Measurements from ENCODE around the gene ALG10.
"Not testable (repeated sequence)": the region's sequence is repeated elsewhere in the genome, so short reads cannot be mapped to it uniquely, and the experiment has no call there.

ALG10 gene

DNA sequence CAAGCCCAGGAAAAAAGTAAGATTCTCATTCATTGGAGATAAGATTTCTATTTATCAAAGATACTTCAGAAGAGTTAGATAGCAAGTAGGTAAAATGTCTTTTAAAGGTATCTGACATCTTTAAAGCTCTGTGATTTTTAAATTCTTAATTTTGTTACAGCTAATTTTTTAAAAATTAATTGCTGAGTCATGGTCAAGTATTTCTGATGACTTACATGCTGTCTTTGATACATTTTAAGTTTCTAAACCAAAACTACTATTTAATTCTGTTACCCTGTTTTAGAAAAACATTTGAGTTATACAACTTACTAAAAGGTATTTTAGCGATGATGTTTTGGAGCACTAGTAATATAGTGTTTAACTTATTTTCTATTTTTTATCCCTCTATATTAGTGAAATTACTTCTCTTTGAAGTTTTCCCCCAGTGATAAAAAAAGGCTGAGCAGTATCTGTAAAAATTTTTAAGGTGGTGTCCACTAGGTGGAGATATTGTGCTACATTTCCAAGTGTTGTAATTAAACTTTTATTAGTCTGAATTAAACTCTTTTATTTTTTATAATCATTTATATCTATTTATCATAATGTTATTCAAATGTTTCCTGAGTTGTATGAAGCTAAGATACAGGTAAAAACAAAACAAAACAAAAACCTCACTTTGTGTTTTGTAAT lies 11.5 kb downstream of the ALG10 start:
- H3K9ac ChIP-seq (ENCODE audit: low read length): no peak overlapping the region
- H3K4me1 ChIP-seq (ENCODE audit: insufficient read depth, low read length): no peaks in the 10 kb centered on the region
- no peaks in the 10 kb centered on the region for H3K27me3 ChIP-seq (ENCODE audit: control insufficient read depth in 1 of 2, insufficient read depth in 2 of 2, low read length in 2 of 2)
- H3K4me3 ChIP-seq (ENCODE audit: low read depth in 1 of 2, low read length in 2 of 2): no peak overlapping the region
- no peak overlapping the region for H3K27ac ChIP-seq (ENCODE audit: low read depth, low read length)
- no peaks in the 10 kb centered on the region for H3K36me3 ChIP-seq (ENCODE audit: insufficient read depth, low read length)
- no peaks in the 10 kb centered on the region for H3K9me3 ChIP-seq (ENCODE audit: low read length)

DNA sequence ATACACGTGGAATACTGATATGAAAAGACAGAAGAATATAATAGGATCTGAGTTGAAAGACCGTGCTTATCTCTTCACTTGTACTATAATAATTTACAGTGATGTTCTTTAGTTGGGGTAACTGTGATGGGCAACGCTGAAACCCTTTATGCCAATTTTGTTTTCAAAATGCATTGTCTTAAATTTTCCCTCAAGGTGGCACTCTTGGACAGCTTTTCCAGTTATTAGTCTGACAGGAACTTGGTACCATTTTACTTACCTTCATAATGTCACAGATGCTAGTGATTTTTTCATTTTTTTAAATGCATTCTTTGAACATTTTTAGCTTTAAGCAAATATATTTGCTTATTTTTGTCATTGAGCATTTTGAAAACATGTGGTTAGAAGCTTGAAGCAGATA lies 16.1 kb downstream of the ALG10 start:
- not testable (repeated sequence) for H3K9ac ChIP-seq (ENCODE audit: low read length); H3K27me3 ChIP-seq (ENCODE audit: control insufficient read depth in 1 of 2, insufficient read depth in 2 of 2, low read length in 2 of 2); H3K27ac ChIP-seq (ENCODE audit: low read depth, low read length); H3K4me3 ChIP-seq (ENCODE audit: low read depth in 1 of 2, low read length in 2 of 2); H3K36me3 ChIP-seq (ENCODE audit: insufficient read depth, low read length); H3K9me3 ChIP-seq (ENCODE audit: low read length); H3K4me1 ChIP-seq (ENCODE audit: insufficient read depth, low read length)

DNA sequence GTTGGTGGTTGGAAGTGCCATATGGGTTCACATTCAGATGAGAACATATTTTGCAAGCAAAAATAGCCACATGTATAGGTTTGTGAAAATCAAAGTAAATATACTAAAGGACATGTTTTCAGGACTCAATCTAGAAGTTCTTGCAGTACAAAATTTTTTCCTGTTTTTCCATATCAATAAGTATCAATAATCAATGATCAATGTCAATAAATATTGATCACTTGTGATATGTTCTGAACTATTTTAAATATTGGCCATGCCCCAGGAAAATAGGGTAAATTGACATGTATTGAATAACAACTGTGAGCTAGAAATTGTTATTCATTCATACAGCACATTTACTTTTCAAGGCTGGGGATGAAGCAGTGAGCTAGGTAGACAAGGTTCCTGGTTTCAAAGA lies 24.3 kb downstream of the ALG10 start:
- no peaks in the 10 kb centered on the region for H3K9me3 ChIP-seq (ENCODE audit: low read length)
- no peak overlapping the region for H3K27ac ChIP-seq (ENCODE audit: low read depth, low read length)
- no peak overlapping the region for H3K9ac ChIP-seq (ENCODE audit: low read length)
- no peak overlapping the region for H3K4me3 ChIP-seq (ENCODE audit: low read depth in 1 of 2, low read length in 2 of 2)
- no peaks in the 10 kb centered on the region for H3K36me3 ChIP-seq (ENCODE audit: insufficient read depth, low read length)
- no peaks in the 10 kb centered on the region for H3K4me1 ChIP-seq (ENCODE audit: insufficient read depth, low read length)
- no peaks in the 10 kb centered on the region for H3K27me3 ChIP-seq (ENCODE audit: control insufficient read depth in 1 of 2, insufficient read depth in 2 of 2, low read length in 2 of 2)

DNA sequence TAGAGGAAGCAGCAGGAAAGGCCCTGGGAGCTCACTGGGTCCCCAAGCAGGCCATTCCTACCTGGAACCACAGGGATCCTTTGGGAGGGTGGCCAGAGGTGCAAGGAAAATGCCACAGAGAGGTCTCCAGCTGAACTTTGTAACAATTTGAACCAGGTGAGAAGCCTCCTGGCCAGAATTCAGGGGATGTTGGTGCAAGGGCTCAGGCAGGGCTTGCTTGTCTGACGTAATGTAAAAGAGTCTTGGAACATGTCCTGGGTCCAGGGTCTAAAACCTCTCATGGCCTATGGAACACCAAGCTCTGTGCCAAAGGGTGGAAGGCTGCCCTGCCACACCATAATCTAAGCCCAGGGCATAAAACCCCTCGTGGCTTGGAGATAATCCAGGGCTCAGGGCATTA lies 25.6 kb downstream of the ALG10 start:
- H3K4me1 ChIP-seq (ENCODE audit: insufficient read depth, low read length); H3K36me3 ChIP-seq (ENCODE audit: insufficient read depth, low read length); H3K4me3 ChIP-seq (ENCODE audit: low read depth in 1 of 2, low read length in 2 of 2); H3K9me3 ChIP-seq (ENCODE audit: low read length); H3K9ac ChIP-seq (ENCODE audit: low read length); H3K27me3 ChIP-seq (ENCODE audit: control insufficient read depth in 1 of 2, insufficient read depth in 2 of 2, low read length in 2 of 2); H3K27ac ChIP-seq (ENCODE audit: low read depth, low read length): not testable (repeated sequence)

DNA sequence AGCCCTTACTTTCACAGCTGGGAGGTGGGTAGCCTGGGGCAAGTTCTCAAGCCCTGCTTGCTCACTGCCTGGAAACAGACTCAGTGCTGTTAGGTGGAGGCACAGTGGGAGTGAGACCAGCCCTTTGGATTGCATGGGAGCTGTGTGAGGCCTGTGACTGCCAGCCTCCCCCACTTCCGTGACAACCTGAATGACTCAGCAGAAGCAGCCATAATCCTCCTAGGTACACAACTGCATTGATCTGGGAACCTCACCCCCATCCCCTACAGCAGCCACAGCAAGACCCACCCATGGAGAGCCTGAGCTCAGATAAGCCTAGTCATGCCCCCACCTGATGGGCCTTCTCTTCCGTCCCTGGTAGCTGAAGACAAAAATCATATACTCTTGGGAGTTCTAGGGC lies 26.4 kb downstream of the ALG10 start:
- Histone ChIP-seq H3K4me3 (ENCODE audit: low read depth in 1 of 2, low read length in 2 of 2) (no peak overlapping the region), H3K9me3 (ENCODE audit: low read length) (no peaks in the 10 kb centered on the region), H3K27me3 (ENCODE audit: control insufficient read depth in 1 of 2, insufficient read depth in 2 of 2, low read length in 2 of 2) (no peaks in the 10 kb centered on the region), H3K27ac (ENCODE audit: low read depth, low read length) (no peak overlapping the region), H3K4me1 (ENCODE audit: insufficient read depth, low read length) (no peaks in the 10 kb centered on the region), H3K36me3 (ENCODE audit: insufficient read depth, low read length) (no peaks in the 10 kb centered on the region), H3K9ac (ENCODE audit: low read length) (no peak overlapping the region)

DNA sequence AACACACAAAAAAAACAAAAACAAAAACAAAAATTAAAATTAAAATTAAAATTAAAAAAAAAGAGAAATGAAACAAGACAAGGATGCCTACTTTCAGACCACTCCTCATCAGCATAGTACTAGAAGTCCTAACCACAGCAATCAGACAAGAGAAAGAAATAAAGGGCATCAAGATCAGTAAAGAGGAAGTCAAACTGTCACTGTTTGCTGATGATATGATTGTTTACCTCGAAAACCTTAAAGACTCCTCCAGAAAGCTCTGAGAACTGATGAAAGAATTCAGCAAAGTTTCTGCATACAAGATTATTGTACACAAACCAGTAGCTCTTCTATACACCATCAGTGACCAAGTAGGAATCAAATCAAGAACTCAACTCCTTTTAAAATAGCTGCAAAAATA lies 29.2 kb downstream of the ALG10 start:
- Histone ChIP-seq H3K27me3 (ENCODE audit: control insufficient read depth in 1 of 2, insufficient read depth in 2 of 2, low read length in 2 of 2) (no peaks in the 10 kb centered on the region), H3K27ac (ENCODE audit: low read depth, low read length) (no peak overlapping the region), H3K4me3 (ENCODE audit: low read depth in 1 of 2, low read length in 2 of 2) (no peak overlapping the region), H3K36me3 (ENCODE audit: insufficient read depth, low read length) (no peaks in the 10 kb centered on the region), H3K4me1 (ENCODE audit: insufficient read depth, low read length) (no peaks in the 10 kb centered on the region), H3K9me3 (ENCODE audit: low read length) (no peaks in the 10 kb centered on the region), H3K9ac (ENCODE audit: low read length) (no peak overlapping the region)

DNA sequence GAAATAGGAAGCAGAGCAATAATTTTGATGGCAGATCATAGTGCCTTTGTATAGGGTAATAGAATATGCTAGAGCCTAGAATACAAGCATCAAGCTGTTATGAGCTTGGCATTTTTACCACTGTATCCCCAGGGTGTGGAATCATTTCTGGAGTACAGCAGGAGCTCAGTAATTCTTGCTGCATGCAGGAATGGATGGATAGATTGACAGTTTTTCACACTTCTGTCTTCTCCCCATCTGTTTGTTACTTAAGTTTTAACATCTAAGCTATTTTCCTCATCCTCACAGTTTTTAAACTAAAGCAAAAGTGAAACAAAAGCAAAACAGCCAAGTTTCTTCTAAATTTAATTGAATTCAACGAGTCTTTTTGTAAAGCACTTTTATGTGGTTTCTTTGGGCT lies 32.6 kb downstream of the ALG10 start:
- H3K4me3 ChIP-seq (ENCODE audit: low read depth in 1 of 2, low read length in 2 of 2): no peak overlapping the region
- no peak overlapping the region for H3K9ac ChIP-seq (ENCODE audit: low read length)
- H3K4me1 ChIP-seq (ENCODE audit: insufficient read depth, low read length): no peaks in the 10 kb centered on the region
- no peak overlapping the region for H3K27ac ChIP-seq (ENCODE audit: low read depth, low read length)
- no peaks in the 10 kb centered on the region for H3K27me3 ChIP-seq (ENCODE audit: control insufficient read depth in 1 of 2, insufficient read depth in 2 of 2, low read length in 2 of 2)
- no peaks in the 10 kb centered on the region for H3K9me3 ChIP-seq (ENCODE audit: low read length)
- H3K36me3 ChIP-seq (ENCODE audit: insufficient read depth, low read length): no peaks in the 10 kb centered on the region
